Esophagus squamous epithelium (tissue), 5 donors: ENCODE results near the gene NECTIN1. TPM values are rescaled to one million over a fixed set of nuclear protein-coding genes. Genes with fewer than 3 reads are reported as not detected.

Experiments
- DNase-seq: peaks from one replicate; lab custom pipeline; 2025; lab: John Stamatoyannopoulos, UW
- H3K27ac ChIP-seq, 4 donors: fragments of 200-600 bp; sonication (generic); one replicate each; pipeline ENCODE4 v1.5.1; 2016 to 2019; ENCODE audit warnings: mild to moderate bottlenecking in 1 of 4
- H3K27me3 ChIP-seq, 4 donors: fragments of 200-600 bp; sonication (generic); 1 replicate in 3 of 4; 2 replicates in 1 of 4; pipeline versions ENCODE4 v1.5.1 to v1.6.0; 2017 to 2021; ENCODE audit warnings: antibody characterized with exemption in 1 of 4
- H3K36me3 ChIP-seq, 3 donors: fragments of 200-600 bp; sonication (generic); one replicate each; pipeline ENCODE4 v1.5.1; 2016 to 2019
- H3K4me1 ChIP-seq, 3 donors: fragments of 200-600 bp; sonication (generic); one replicate each; pipeline ENCODE4 v1.5.1; 2017 to 2019
- H3K4me3 ChIP-seq, 4 donors: fragments of 200-600 bp; sonication (generic); 1 replicate in 3 of 4; 2 replicates in 1 of 4; pipeline ENCODE4 v1.5.1; 2016 to 2019; ENCODE audit warnings: mild to moderate bottlenecking in 2 of 4, moderate library complexity in 1 of 4
- H3K9me3 ChIP-seq, 3 donors: fragments of 200-600 bp; sonication (generic); one replicate each; pipeline ENCODE4 v1.5.1; 2016 to 2019
- CTCF ChIP-seq, 6 experiments: fragments of 450-650 bp in 4 of 6; fragments of 200-600 bp in 2 of 6; sonication (generic) in 2 of 6; IDR thresholded peaks; one replicate each; pipeline ENCODE4 v1.5.1; 2016 to 2019; ENCODE audit warnings: antibody characterized with exemption in 6 of 6, mild to moderate bottlenecking in 4 of 6, moderate library complexity in 4 of 6
- POLR2A ChIP-seq, 4 donors: fragments of 450-650 bp; IDR thresholded peaks; one replicate each; pipeline ENCODE4 v1.6.1; 2017; ENCODE audit warnings: antibody characterized with exemption in 4 of 4, mild to moderate bottlenecking in 4 of 4, moderate library complexity in 3 of 4
- WGBS, 2 donors: methylation state at CpG; one replicate each; pipeline ENCODE4 v1.1.5; 2018; 5-methylcytosine and 5-hydroxymethylcytosine counted together
- intact Hi-C: fragments of 100-400 bp; cut with DNase I; formaldehyde crosslinking; loops from one replicate; pipeline ENCODE4 v1.15.0; 2022
- total RNA-seq, 4 donors: library from RNA; depleted of rRNA; stranded (reverse); fragments of >200 nt; gene quantifications; one replicate each; pipeline ENCODE4 v1.1.0, GENCODE V29; 2016
- donor health status: DM: yes; HTN: yes; CAD: no.

NECTIN1 gene
- total RNA-seq, 4 donors from 2014 or later: 72.5 to 163 (median 117) TPM

GRCh38 chr11:119750056-119750455, 21.1 kb upstream of the NECTIN1 start:
- H3K9me3 ChIP-seq: no peaks in the 10 kb centered on the region
- H3K4me1 ChIP-seq: peaks cover 6 to 21% (median 18%) of the 10 kb centered on the region in 3 donors
- no peak overlapping the region for H3K4me3 ChIP-seq
- intact Hi-C loops: no loop called here
- WGBS, 2 donors: 83 to 86% methylated on average over 7 to 8 of the region's 8 CpGs
- H3K27ac ChIP-seq: no peak overlapping the region
- TF ChIP-seq POLR2A (IDR thresholded peaks at IDR 0.05): no peak
- H3K36me3 ChIP-seq: no peaks in the 10 kb centered on the region
- no peak for DNase-seq
- peaks cover 0 to 24% (median 0%) of the 10 kb centered on the region in 4 donors for H3K27me3 ChIP-seq

GRCh38 chr11:119749006-119749565, 20.1 kb upstream of the NECTIN1 start:
- no peak for TF ChIP-seq CTCF (IDR thresholded peaks at IDR 0.05)
- no peak for TF ChIP-seq POLR2A (IDR thresholded peaks at IDR 0.05)
- Histone ChIP-seq H3K9me3 (no peaks in the 10 kb centered on the region), H3K36me3 (no peaks in the 10 kb centered on the region), H3K27ac (no peak overlapping the region), H3K4me1 (peaks cover 6 to 21% (median 18%) of the 10 kb centered on the region in 3 donors), H3K4me3 (no peak overlapping the region), H3K27me3 (peaks cover 0 to 19% (median 0%) of the 10 kb centered on the region in 4 donors)
- no peak for DNase-seq
- 81 to 93% methylated on average over 2 to 7 of the region's 9 CpGs for WGBS, 2 donors
- intact Hi-C loops: loop anchor here (10.0 kb wide), 1 partner anchor 356 kb away; no protein-coding TSS in a partner anchor

GRCh38 chr11:119747868-119748660, 19.1 kb upstream of the NECTIN1 start:
- 70 to 81% methylated on average over 5 to 14 of the region's 15 CpGs for WGBS, 2 donors
- no peaks in the 10 kb centered on the region for H3K36me3 ChIP-seq

GRCh38 chr11:119745776-119746535, 17.0 kb upstream of the NECTIN1 start:
- H3K36me3 ChIP-seq: no peaks in the 10 kb centered on the region
- no peak for DNase-seq
- intact Hi-C loops: loop anchor here (10.0 kb wide), 1 partner anchor 359 kb away; no protein-coding TSS in a partner anchor
- H3K27ac ChIP-seq: no peak overlapping the region
- peaks cover 5 to 22% (median 11%) of the 10 kb centered on the region in 3 donors for H3K4me1 ChIP-seq
- no peaks in the 10 kb centered on the region for H3K9me3 ChIP-seq
- peaks cover 0 to 46% (median 0%) of the 10 kb centered on the region in 4 donors for H3K27me3 ChIP-seq
- 85 to 89% methylated on average over 11 to 13 of the region's 16 CpGs for WGBS, 2 donors
- H3K4me3 ChIP-seq: no peak overlapping the region
- TF ChIP-seq CTCF (IDR thresholded peaks at IDR 0.05) (no peak), POLR2A (IDR thresholded peaks at IDR 0.05) (no peak)

More at GRCh38 chr11:119747868-119748660, 19.1 kb upstream of the NECTIN1 start:
- intact Hi-C loops: loop anchor here (10.0 kb wide), 1 partner anchor 357 kb away; no protein-coding TSS in a partner anchor
- Histone ChIP-seq H3K4me3 (no peak overlapping the region), H3K27me3 (peaks cover 0 to 25% (median 0%) of the 10 kb centered on the region in 4 donors), H3K27ac (no peak overlapping the region), H3K4me1 (peaks cover 5 to 14% (median 13%) of the 10 kb centered on the region in 3 donors), H3K9me3 (no peaks in the 10 kb centered on the region)
- no peak for DNase-seq
- no peak for TF ChIP-seq CTCF (IDR thresholded peaks at IDR 0.05)
- TF ChIP-seq POLR2A (IDR thresholded peaks at IDR 0.05): no peak

- H3K36me3 ChIP-seq: no peaks in the 10 kb centered on the region
- WGBS, 2 donors: 78 to 82% methylated on average over 4 of the region's 5 CpGs
- intact Hi-C loops: loop anchor here (10.0 kb wide), 1 partner anchor 360 kb away; no protein-coding TSS in a partner anchor
- H3K4me3 ChIP-seq: no peak overlapping the region
- no peak overlapping the region for H3K27ac ChIP-seq
- peaks cover 5 to 23% (median 11%) of the 10 kb centered on the region in 3 donors for H3K4me1 ChIP-seq
- peaks cover 0 to 52% (median 0%) of the 10 kb centered on the region in 4 donors for H3K27me3 ChIP-seq
- no peaks in the 10 kb centered on the region for H3K9me3 ChIP-seq
- TF ChIP-seq CTCF (IDR thresholded peaks at IDR 0.05): no peak
- TF ChIP-seq POLR2A (IDR thresholded peaks at IDR 0.05): no peak
- no peak for DNase-seq
These were observed 16.1 kb upstream of the NECTIN1 start for GRCh38 chr11:119745112-119745511.
